Epithelial cell of esophagus (primary cell): ENCODE data around the gene MAN2A1.

Experiments
- DNase-seq: peaks from one replicate; pipeline ENCODE4 v3.0.0; 2010; ENCODE audit warnings: low read depth
- H3K4me3 ChIP-seq: 2 replicates; pipeline ENCODE4 v1.5.1; 2011; ENCODE audit warnings: mild to moderate bottlenecking, low read length, control low read depth
- CTCF ChIP-seq: IDR thresholded peaks from 2 replicates; pipeline ENCODE4 v1.5.1; 2011; ENCODE audit warnings: low read depth, mild to moderate bottlenecking, low read length, control low read depth, inconsistent platforms; ENCODE audit not compliant: insufficient read depth; ENCODE audit errors: missing control alignments

Gene MAN2A1

GRCh38 chr5:109660301-109660700, 29.4 kb upstream of the MAN2A1 start:
- DNase-seq: no peak
- H3K4me3 ChIP-seq: no peak overlapping the region
- no peak for TF ChIP-seq CTCF

GRCh38 chr5:109668237-109668636, 21.5 kb upstream of the MAN2A1 start:
- no peak for TF ChIP-seq CTCF
- DNase-seq: no peak
- H3K4me3 ChIP-seq: no peak overlapping the region

- H3K4me3 ChIP-seq: no peak overlapping the region
- no peak for TF ChIP-seq CTCF
- DNase-seq: no peak
Measured at GRCh38 chr5:109668668-109669422, 20.9 kb upstream of the MAN2A1 start.

GRCh38 chr5:109669991-109670706, 19.6 kb upstream of the MAN2A1 start:
- H3K4me3 ChIP-seq: no peak overlapping the region
- no peak for TF ChIP-seq CTCF
- DNase-seq: no peak

- no peak overlapping the region for H3K4me3 ChIP-seq
- TF ChIP-seq CTCF: no peak
- DNase-seq: no peak
Measured at GRCh38 chr5:109671136-109671535, 18.6 kb upstream of the MAN2A1 start.

- DNase-seq: no peak
- TF ChIP-seq CTCF: no peak
- H3K4me3 ChIP-seq: no peak overlapping the region
Measured at GRCh38 chr5:109674596-109674995, 15.1 kb upstream of the MAN2A1 start.
